HFF-Myc (cell line): ENCODE measurements around the gene ATG5.

Experiments
- DNase-seq: peaks from one replicate; pipeline ENCODE4 v3.0.0-alpha.2; 2011; ENCODE audit warnings: low read depth; ENCODE audit errors: extremely low read depth
- H3K4me3 ChIP-seq: replicated peaks from 2 replicates; pipeline ENCODE4 v1.5.1; 2011; ENCODE audit warnings: low read depth, mild to moderate bottlenecking, control low read depth, low read length
- TF ChIP-seq, protein P1 (sequence below): IDR thresholded peaks from 2 replicates; pipeline ENCODE4 v1.5.1; 2012; ENCODE audit warnings: mild to moderate bottlenecking, low read depth, low read length, control low read depth; ENCODE audit errors: missing control alignments

Gene ATG5

DNA sequence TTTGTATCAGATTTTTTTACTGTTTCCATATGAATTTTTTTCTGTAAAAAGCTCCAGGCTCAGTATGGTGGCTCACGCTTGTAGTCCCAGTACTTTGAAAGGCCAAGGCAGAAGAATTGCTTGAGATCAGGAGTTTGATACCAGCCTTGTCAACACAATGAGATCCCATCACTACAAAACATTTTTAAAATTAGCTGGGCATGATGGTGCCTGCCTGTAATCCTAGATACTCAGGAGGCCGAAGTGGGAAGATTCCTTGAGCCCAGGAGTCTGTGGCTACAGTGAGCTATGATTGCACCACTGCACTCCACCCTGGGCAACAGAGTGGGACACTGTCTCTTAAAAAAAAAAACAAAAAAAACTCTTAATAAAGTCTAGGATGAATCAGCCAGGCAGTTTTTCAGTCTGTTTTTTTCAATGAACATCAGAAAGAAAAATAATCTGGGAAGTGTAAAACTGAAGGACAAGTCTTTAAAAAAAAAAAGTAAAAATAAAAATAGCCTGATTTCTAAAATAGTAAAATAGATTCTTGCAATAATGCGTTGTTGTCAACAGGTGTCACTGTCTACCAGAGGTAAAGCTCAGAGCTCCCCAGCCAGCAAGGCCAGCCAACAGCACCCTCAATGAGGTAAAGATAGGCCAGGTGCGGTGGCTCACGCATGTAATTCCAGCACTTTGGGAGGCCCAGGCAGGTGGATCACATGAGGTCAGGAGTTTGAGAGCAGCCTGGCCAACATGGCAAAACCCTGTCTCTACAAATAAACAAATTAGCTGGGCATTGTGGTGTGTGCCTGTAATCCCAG is 9.3 kb upstream of the ATG5 start:
- TF ChIP-seq, protein P1, sequence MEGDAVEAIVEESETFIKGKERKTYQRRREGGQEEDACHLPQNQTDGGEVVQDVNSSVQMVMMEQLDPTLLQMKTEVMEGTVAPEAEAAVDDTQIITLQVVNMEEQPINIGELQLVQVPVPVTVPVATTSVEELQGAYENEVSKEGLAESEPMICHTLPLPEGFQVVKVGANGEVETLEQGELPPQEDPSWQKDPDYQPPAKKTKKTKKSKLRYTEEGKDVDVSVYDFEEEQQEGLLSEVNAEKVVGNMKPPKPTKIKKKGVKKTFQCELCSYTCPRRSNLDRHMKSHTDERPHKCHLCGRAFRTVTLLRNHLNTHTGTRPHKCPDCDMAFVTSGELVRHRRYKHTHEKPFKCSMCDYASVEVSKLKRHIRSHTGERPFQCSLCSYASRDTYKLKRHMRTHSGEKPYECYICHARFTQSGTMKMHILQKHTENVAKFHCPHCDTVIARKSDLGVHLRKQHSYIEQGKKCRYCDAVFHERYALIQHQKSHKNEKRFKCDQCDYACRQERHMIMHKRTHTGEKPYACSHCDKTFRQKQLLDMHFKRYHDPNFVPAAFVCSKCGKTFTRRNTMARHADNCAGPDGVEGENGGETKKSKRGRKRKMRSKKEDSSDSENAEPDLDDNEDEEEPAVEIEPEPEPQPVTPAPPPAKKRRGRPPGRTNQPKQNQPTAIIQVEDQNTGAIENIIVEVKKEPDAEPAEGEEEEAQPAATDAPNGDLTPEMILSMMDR, result peak; percentile 48
- DNase-seq, result no peak

DNA sequence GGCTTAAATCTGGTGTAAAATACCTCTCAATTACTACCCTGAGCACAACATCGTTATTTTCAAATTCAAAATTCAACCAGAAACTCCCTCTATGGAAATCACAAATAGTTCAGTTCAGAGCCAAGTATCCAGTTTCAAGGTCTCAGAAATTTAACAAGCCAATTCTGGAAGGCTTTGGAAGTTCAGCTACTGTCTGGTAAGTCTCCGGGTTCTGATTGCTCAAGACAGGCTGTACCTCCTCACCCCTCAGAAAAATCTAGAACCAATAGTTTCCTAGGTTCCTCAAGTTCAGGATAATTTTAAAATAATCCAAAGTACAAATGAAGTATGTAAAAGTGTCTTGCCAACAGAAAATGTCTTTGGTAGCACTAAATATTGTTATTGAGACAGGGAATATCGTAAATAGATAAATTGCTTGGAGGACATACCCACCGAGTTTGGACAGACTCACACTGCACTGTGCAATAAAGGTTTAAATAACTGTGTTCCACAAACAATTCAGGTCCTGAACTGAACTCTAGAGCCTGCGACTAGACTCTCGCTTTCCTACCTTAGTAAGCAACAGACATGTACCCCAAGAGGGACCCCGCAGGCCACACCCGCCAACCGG is 729 bp downstream of the ATG5 start:
- no peak for DNase-seq
- H3K4me3 ChIP-seq, result peak overlapping the region; percentile 93
- TF ChIP-seq, protein P1, result no peak

More for the DNA sequence above, 9.3 kb upstream of the ATG5 start:
- H3K4me3 ChIP-seq, result no peak overlapping the region

DNA sequence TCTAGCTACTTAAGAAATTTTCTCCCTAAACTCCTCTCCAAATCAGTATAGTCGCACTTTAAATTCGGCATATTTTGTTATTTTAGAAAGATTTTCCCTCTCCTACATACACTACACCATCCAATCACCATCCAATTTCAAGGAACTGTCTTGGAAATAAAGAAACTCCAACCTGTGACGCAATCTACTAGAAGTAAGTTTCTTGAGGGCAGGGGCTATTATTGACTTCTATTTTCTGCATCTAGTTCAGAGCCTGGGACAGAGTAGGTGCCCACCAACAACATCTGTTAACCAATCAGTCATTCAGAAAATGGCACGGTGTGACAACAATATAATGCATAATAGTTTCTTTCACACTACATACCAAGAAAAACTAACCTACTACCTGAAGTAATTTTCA is 3.6 kb downstream of the ATG5 start:
- DNase-seq, result no peak
- TF ChIP-seq, protein P1, result no peak
- no peak overlapping the region for H3K4me3 ChIP-seq

DNA sequence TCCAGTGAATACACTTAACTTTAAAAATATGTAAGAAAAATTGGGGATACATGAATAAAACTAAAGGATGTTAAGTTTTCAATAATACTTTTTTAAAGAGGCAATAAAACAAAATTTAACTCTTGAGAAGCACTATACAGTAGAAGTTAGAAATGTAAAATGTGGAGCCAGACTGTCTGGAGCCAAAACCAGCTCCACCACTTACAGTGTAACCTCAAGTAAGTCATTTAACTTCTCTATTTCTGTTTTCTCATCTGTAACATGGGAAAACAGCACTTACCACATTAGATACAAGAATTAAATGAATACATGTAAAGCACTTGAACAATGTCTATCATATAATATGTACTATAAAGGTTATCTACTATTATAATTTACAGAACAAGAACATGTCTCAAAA is 6.7 kb downstream of the ATG5 start:
- H3K4me3 ChIP-seq, result no peak overlapping the region
- TF ChIP-seq, protein P1, result no peak
- no peak for DNase-seq

DNA sequence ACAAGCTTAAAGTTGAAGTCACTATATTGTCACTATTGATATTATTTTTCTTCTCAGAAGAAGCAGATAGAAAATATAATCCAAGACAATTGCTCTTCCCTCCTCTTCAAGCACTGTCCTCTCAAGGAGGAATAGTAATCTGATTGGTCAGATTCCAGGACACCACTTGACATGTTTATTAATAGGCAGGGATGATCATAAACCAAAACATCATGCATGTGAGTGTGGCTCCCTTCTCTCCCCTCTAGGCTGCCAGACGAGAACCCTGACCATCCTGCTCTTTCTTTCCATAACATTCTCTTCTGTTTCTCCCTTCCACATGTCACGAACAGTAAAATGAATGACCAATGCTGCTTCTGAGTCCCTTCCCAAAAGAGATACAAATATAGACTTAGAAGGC is 7.5 kb downstream of the ATG5 start:
- no peak overlapping the region for H3K4me3 ChIP-seq
- TF ChIP-seq, protein P1, result no peak
- no peak for DNase-seq

DNA sequence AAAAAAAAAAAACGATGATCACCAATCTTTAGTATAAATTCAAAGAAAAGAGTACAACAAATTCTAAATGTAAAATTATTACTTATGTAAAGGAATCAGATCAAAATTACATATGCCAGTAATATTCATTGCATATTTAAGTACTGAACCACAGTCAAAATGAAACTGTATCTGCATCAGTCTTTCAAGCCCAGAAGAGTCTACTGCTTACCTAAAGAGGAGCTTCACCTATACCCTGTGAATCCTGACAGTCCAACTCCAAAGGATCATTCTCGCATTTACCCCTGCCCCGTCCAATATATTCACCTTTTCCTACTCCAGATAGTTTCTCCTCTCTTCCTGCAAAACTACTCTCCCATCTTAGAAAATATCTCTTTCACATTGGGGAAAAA is 9.2 kb downstream of the ATG5 start:
- TF ChIP-seq, protein P1, result no peak
- H3K4me3 ChIP-seq, result no peak overlapping the region
- no peak for DNase-seq
